HG03520 (cell line): ENCODE measurements around the gene RNF214.
"Not testable (repeated sequence)": the region's sequence is repeated elsewhere in the genome, so short reads cannot be mapped to it uniquely, and the experiment has no call there.

Source experiments
- ATAC-seq: cut with Tn5 transposase; IDR thresholded peaks from one replicate; pipeline ENCODE4 v1.9.1; 2021; ENCODE audit warnings: mild to moderate bottlenecking, moderate library complexity; ENCODE audit not compliant: unreplicated experiment

The RNF214 gene

DNA sequence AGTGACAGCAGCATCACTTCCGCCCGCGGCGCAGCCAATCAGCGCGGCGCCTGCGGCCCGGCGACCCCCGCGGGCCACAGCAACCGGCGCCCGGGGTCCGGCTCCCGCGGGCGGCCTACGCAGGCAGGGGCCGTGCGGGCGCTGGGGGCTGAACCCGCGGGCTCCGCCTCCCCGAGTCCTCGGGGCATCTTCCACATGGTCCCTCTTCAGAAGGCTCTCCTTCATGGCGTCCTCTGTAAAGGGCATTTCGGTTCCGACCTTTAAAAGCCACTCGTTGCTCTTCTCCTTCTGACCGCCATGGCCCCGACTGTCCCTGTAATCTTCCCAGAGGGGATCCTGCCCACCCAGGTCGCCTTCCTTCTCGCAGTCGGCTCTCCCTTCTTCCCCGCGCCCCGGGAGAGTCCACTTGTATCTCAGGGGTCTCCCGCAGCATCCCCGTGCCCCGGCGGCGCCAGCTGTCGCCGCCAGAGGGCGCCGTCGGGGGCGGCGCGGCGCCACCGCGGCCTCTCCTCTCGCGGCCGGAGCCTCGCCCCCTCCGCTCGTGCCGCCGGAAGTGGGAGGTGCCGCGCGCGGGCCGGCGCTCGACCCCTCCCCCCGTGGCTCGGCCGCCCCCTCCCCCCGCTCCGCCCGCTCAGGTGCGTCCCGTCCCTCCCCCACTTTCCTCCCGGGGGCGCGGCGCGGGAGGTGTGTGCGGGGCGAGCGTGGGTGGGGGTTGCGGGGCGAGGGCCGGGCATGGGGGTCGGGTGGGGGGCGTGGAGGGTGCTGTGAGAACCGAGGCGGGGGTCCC is at the start of gene RNF214:
Gene RNF214, plus strand, starts transcription at position 580 of the 787 bp plus-strand sequence. CDS start 1,602 bp downstream, outside the sequence.
- peak; percentile 68 for ATAC-seq

DNA sequence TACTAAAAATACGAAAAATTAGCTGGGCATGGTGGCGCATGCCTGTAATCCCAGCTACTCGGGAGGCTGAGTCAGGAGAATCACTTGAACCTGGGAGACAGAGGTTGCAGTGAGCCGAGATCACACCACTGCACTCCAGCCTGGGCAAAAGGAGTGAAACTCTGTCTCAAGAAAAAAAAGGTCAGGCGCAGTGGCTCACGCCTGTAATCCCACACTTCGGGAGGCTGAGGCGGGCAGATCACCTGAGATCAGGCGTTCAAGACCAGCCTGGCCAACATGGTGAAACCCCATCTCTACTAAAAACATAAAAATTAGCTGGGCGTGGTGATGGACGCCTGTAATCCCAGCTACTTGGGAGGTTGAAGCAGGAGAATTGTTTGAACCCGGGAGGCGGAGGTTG is 49.3 kb upstream of the RNF214 start:
- ATAC-seq, result not testable (repeated sequence)

DNA sequence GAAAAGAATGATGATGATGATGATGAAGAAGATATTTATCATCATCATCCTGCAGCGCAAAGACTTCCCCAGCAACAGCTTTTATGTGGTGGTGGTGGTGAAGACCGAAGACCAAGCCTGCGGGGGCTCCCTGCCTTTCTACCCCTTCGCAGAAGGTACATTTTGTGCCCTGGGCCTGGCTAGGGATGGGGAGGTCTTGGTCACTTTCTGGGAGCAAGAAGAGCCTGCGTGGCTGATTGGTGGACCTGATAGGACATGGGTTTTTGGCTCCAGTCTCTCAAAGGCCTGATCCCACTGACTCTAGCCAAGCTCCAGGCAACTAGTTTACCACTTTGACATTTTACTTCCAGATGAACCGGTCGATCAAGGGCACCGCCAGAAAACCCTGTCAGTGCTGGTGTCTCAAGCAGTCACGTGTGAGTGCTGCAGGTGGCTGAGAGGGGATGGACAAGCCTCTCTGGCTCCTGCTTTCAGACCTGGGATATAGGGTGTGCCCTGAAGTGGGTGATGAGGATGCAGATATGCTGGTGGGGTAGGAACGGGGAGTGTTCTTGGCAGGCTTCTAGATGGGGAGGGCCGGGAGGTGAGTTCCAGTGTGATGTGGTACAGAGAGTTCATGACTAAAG is 48.6 kb upstream of the RNF214 start:
- no peak for ATAC-seq

DNA sequence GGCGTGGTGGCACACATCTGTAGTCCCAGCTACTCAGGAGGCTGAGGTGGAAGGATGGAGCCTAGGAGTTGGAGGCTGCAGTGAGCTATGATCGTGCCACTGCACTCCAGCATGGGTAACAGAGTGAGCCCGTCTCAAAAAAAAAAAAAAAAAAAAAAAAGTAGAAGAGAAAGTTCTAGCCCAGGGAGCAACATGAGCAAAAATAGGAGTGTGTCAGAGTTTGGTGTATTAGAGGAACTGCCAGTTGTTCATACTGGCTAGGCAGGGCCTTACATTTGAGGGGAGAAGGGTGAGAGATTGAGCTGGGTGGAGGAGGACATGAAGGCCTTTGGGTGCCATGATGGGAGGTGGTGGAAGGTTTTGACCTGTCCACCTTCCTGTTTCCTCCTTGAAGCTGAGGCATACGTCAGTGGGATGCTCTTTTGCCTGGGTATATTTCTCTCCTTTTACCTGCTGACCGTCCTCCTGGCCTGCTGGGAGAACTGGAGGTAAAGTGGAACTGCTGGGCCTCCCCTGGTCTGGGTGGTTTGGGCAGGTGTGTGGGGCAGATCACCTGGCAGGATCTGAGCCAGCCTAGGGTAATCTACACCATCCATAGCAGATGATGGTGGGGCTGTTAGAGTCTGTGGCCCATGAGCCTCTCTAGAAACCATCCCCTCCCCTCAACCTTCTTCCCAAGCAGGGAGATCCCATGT is 46.6 kb upstream of the RNF214 start:
- no peak for ATAC-seq

DNA sequence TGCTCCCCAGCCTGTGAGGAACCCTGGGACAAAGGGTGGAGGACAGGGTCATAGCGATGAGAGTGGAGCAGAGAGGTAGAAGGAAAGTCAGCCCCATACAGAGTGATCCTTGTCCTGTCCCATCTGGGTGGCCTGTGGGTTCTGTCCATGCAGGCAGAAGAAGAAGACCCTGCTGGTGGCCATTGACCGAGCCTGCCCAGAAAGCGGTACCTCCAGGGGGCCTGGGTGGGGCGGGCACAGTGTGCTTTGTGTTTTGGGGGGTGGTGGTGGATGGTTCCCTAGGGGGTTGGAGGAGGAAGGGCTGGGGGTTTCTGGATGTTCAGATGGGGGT is 46.1 kb upstream of the RNF214 start:
- no peak for ATAC-seq

DNA sequence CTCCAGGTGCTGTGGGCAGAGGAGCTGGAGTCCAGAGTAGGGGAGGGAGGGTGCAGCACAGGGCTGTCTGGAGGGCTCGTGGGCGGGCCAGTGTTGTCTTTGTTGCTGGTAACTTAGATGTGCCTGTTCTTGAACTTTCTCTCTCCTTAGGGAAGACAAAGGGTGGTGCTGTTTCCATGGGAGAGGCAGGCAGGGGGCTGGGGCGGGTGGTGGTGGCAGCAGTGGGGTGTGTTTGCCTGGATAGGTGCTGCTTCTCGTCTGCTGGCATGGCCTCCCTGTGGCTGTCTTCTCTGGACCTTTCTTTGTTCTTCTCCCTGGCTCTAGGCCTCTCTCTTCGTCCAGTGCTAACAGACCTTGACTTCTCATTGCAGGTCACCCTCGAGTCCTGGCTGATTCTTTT is 45.5 kb upstream of the RNF214 start:
- no peak for ATAC-seq

DNA sequence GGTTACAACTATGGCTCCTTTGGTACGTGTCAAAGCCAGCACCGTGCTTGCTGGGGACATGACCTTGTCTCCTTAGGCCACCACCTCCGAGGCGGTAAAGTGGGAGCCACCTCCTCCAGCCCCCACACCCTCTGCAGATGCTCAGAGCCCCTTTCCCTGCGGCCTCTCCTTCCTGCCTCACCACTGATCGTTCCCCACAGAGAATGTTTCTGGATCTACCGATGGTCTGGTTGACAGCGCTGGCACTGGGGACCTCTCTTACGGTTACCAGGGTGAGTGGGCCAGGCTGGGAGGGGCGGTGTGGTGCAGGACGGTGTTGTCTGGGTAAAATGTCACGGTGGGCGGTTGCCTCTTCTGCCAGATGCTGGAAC is 45.1 kb upstream of the RNF214 start:
- no peak for ATAC-seq

DNA sequence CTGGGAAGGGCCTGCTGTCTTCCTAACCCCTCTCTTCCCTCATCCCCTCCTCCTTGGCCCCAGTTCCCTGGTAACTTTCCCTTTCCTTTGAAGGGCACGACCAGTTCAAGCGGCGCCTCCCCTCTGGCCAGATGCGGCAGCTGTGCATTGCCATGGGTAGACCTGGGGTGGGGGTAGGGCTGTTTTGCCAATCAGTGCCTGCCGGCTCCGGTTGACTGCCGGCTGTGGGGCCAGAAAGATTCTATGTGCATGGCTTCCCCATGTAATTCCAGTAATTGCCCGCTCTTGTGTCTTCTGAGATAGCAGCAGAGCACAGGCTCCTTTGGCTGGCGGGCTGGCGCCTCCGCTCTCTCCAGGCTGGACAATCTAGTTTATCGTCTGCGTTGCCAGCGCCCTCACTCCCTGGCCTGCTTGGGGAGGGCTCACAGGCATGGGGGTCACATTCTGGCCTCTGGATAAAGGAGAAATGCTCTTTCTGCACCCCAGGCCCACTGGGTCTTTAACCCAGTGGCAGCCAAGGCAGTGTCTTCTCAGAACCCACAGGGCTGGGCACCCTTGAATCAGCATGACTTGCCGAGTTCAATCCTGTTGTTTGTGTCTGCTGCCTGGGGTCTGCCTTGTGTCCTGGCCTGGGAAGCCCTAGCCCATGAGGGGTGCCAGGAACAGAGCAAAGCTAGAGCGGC is 44.5 kb upstream of the RNF214 start:
- ATAC-seq, result no peak

DNA sequence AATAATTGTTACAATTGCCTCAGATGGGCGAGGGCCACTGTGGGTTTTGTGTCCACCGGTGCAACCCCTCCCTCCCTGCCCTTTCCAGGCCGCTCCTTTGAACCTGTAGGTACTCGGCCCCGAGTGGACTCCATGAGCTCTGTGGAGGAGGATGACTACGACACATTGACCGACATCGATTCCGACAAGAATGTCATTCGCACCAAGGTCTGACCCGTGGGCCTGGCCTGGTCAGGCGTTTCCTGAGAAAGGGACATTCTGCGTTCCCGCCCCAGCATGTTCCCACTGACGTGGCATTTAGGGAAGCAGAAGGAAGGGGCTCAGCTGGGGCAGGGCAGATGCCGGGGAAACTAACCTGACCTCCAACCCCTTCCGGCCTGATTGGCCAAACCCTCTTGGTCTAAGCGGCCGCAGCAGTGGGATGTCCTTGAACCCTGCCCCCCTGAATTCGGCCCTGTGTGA is 43.8 kb upstream of the RNF214 start:
- no peak for ATAC-seq

DNA sequence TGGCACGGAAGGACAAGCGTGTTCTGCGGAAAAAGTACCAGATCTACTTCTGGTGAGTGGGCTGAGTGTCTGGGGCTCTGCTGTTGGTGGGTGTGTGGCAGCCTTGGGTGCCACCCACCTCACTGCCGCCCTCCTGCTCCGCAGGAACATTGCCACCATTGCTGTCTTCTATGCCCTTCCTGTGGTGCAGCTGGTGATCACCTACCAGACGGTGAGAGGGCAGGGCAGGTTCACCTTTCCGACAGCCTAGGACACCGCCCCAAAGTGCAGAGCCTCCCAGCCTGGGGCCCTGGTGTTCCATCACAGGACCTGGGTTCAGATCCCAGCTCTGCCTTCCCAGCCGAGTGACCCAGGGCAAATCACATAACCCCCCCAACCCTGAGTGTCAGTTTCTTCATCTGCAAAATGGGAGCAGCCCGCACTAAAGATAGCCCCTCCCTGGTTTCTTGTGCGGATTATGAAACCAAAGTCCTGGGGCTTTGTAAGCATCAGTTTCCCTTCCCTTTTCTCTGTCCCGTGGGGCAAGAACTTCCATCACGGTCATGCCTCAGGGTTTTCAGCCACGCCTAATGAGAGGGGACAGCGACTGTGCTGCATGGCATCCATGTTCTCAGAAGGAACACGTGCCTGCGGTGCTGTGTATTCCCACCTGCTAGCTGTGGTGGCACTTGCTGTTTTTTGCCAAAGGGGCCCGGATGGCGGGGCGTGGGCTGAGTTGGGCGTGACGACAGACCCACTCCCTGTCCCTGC is 43.1 kb upstream of the RNF214 start:
- ATAC-seq, result no peak

DNA sequence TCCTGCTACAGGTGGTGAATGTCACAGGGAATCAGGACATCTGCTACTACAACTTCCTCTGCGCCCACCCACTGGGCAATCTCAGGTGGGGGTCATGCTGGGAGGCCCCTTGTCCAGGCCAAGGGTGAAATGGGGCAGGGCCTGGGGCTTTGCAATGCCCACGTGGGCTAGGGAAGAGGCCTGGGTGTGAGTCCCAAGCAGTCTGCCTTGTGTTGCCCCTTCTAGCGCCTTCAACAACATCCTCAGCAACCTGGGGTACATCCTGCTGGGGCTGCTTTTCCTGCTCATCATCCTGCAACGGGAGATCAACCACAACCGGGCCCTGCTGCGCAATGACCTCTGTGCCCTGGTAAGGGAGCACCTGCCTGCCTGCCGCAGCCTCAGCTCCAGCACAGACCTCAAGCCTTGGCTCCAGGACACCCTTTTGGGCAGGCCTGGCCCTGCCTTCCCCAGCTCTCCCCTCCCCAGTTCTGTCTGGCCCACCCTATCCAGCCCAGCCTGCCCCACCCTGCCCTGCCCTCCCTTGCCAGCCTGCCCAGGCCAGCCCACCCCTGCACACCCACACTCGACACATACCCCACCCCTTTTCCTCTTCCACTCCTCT is 42.4 kb upstream of the RNF214 start:
- no peak for ATAC-seq

DNA sequence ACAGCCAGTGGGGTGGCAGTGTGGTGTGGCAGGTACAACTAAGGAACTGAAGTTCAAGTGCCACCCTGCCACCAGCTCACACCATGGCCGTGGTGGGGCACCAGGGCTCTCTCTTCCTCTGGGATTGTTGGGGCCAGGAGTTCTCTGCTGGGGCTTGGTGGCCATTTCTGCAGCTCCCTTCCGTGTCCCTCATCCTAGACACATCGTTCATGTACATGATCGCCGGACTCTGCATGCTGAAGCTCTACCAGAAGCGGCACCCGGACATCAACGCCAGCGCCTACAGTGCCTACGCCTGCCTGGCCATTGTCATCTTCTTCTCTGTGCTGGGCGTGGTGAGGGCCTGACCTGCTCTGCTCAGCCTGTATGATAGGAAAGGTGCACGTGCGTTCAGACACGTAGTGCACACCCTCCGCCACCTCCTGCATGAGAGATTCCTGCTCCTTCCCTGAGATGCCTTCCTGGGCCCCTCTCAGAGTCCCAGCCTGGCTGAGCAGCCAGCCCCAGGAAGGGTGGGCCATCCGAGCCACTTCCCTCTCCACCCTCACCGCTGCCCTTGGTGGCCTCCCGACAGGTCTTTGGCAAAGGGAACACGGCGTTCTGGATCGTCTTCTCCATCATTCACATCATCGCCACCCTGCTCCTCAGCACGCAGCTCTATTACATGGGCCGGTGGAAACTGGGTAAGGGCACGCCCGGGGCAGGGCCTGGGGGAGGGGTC is 40.6 kb upstream of the RNF214 start:
- ATAC-seq, result no peak

DNA sequence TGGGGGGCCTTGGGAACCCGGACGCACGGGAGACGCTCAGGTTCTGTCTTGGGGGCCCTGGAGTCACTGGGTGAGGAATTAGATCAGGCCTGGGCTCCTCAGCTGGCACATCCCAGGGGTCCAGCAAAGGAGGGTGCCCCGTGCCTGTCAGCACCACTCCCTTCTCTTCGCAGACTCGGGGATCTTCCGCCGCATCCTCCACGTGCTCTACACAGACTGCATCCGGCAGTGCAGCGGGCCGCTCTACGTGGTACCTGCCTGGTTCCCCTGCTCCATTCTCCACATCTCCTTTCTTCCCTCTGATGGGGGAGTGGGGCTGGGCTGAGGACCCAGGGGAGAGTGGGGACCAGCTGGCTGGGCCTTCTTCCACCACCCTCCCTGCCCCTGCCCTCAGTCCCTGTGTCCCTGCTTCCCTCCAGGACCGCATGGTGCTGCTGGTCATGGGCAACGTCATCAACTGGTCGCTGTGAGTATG is 40.0 kb upstream of the RNF214 start:
- no peak for ATAC-seq

DNA sequence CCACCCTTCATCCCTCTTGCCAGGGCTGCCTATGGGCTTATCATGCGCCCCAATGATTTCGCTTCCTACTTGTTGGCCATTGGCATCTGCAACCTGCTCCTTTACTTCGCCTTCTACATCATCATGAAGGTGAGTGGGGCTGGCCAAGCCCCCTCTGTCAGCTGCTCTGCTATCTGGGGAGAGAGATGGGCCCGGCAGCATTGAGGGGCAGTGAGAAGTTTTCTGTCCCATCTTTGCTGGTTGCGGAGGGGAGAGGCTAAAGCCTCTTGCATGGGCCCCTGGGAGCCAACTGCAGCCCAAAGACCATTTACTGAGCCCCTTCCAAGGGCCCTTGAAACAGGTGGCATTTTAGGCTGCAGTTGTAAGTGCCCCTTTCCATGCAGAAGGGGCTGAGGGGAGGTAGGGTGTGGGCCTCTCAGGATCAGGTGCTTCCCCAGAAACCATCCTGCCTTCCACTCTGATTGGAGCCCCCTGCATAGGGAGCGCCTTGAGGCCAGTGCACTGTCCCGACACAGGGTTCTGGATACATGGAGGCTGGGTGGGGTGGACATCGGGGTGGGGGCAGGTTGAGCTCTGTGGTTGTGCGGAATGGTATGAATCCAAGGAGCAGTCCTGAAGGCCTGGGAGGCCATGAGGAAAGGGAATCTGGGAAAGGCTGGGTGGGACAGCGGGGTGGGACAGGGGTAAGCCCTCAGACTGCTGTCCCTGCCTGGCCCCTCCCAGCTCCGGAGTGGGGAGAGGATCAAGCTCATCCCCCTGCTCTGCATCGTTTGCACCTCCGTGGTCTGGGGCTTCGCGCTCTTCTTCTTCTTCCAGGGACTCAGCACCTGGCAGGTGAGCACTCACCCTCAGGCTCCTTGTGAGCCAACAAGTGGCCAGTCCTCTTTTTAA is 39.1 kb upstream of the RNF214 start:
- ATAC-seq, result no peak

DNA sequence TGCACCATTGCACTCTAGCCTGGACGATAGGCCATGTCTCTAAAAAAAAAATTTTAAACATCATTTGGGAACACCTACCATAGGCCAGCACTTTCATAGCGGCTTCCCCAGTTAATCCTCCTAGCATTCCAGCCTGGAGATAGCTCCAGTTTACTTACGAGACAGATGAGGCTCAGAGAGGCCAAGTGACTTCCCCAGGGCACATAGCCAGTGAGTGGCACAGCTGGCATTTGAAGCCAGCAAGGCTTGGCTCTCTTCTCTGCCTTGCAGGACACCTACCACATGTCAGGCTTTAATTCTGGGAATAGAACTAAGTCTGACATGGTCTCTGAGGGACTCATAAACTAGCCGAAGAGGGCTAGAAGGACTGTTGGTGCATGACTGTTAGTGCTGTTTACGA is 38.2 kb upstream of the RNF214 start:
- ATAC-seq, result no peak

DNA sequence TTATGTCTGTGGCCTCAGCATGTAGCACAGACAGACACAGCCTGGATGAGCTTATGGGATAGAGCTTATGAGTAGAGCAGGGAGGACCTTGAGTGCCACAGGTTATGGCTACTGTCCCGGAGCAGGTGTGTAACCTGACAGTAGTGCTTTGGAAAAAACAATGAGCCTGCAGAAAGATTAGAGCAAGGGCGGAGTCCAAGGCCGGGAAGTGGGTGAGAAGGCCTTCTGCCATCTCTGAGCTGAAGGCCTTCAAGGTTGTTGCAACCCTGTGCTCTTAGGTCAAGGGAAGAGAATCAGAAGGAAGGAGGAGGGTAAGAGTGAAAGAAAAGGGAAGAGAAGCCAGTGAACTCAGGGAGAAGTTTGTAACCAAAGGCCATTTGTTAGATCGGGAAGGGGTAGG is 37.2 kb upstream of the RNF214 start:
- no peak for ATAC-seq

DNA sequence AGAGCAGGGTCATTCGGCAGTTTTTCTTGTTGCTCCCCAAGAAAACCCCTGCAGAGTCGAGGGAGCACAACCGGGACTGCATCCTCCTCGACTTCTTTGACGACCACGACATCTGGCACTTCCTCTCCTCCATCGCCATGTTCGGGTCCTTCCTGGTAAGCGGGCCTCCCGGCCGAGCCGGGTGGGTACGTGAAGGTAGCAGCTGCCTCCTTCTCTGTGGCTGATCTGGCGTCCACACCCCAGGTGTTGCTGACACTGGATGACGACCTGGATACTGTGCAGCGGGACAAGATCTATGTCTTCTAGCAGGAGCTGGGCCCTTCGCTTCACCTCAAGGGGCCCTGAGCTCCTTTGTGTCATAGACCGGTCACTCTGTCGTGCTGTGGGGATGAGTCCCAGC is 36.7 kb upstream of the RNF214 start:
- no peak for ATAC-seq

DNA sequence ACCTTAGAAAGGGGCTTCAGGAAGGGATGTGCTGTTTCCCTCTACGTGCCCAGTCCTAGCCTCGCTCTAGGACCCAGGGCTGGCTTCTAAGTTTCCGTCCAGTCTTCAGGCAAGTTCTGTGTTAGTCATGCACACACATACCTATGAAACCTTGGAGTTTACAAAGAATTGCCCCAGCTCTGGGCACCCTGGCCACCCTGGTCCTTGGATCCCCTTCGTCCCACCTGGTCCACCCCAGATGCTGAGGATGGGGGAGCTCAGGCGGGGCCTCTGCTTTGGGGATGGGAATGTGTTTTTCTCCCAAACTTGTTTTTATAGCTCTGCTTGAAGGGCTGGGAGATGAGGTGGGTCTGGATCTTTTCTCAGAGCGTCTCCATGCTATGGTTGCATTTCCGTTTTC is 35.5 kb upstream of the RNF214 start:
- ATAC-seq, result no peak
